SW480 (cell line): ENCODE measurements around the gene AMH.
A peak's percentile ranks its signal among the peaks of the same experiment; 100 is the strongest.

ENCODE experiments used
- DNase-seq: peaks from one replicate; pipeline ENCODE4 v3.0.0-alpha.2; 2016; ENCODE audit warnings: low spot score

Gene AMH

GRCh38 chr19:2235381-2236063 lies 13.6 kb upstream of the AMH start:
- peak; percentile 48 for DNase-seq

GRCh38 chr19:2236064-2236313 lies 13.1 kb upstream of the AMH start:
- DNase-seq: no peak

DNA sequence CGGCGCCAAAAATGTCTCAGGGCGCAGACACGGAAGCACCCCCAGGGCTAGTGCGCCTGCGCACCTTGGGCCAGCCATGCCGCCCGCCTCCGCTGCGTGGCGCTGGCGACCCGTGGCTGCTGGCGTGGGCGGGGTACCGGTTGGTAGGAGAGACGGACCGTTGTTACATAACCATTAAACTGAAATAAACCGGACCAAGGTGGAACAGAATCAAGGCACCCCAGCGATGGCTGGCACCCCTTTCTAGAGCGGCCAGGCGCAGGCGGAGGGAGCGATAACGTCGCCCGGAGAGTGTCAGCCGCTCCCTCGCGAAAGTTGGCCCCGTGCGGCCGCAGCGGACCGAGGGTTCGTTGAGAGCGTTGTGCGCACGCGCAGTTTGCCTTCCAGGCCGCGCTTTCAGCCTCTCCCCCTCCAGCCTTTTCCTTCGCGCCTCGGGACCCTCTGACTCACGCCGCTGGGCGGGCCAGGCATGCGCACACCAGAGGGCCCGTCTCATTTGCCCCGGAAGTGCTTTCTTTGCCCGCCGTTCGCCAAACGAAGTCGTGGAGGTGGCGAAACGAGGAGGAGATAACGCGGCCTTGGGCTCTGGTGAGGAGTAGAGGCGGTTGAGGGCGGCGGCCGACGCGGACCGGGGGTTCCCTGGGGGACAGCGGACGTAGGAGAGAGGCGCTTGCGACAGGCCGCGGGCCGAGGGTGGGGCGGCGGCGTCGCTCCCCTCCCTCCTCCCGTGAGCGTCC lies 12.6 kb upstream of the AMH start, which contains the start of the genes PLEKHJ1 and SF3A2:
Gene PLEKHJ1, minus strand, starts transcription at position 16 of the 737 bp plus-strand sequence. CDS start 81 bp downstream, outside the sequence.
Gene SF3A2, plus strand, starts transcription at position 511 of the 737 bp plus-strand sequence. CDS start 6,595 bp downstream, outside the sequence.
- DNase-seq: peak; percentile 92

GRCh38 chr19:2237051-2237868 lies 11.9 kb upstream of the AMH start:
- DNase-seq: no peak

DNA sequence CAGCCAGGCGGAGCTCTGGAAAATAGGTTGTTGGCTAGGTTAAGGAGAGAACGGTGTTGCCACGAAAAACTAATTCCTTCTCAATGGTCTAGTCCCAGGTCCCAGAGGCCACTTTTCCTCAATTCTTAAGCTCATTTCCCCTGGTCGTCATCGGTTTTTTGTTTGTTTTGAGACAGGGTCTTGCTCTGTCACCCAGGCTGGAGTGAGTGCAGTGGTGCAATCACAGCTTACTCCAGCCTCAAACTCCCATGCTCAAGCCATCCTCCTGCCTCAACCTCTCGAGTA lies 11.3 kb upstream of the AMH start:
- DNase-seq: no peak

- no peak for DNase-seq
Measured at GRCh38 chr19:2239173-2239572, 9.9 kb upstream of the AMH start.

- DNase-seq: no peak
Measured at GRCh38 chr19:2239771-2240770, 9.1 kb upstream of the AMH start.

GRCh38 chr19:2240881-2241760 lies 8.0 kb upstream of the AMH start:
- DNase-seq: no peak

DNA sequence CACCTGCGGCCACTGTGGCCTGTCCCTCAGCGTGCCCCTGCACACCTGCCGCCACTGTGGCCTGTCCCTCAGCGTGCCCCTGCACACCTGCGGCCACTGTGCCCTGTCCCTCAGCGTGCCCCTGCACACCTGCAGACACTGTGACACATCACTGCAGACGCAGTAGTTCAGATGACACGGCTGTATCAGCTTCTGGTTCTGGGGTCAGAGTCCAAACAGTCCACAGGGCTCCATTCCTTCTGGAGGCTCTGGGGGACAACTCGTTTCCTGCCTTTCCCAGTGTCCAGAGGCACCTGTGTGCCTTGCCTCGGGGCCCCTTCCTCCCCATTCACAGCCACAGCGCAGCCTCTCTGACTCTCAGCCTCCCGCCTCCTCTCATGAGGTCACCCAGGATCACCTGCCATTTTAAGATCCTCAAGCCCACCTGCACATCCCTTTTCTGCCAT lies 7.0 kb upstream of the AMH start:
- no peak for DNase-seq

DNA sequence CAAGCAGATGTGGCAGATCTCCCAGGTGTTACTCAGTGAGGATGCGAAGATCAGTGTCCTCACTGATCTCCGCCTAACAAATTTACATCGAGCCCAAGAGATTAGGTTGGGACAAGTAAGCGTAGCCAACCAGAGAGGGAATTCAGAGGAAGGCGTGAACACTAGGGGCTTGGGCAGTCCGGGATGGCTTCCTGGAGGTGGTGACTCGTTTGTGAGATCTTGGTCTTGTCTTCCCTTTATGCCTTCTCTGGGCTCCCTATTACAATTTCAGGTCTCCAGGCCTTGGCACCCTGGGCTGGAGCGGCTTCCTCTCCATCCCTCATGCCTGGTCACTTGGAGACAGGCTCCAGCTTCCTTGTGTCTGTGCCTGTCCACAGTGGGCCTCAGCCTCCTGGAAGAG lies 6.3 kb upstream of the AMH start:
- DNase-seq: no peak

- DNase-seq: no peak
Measured at GRCh38 chr19:2243274-2244124, 5.6 kb upstream of the AMH start.

GRCh38 chr19:2244125-2244411 lies 5.1 kb upstream of the AMH start:
- DNase-seq: no peak

DNA sequence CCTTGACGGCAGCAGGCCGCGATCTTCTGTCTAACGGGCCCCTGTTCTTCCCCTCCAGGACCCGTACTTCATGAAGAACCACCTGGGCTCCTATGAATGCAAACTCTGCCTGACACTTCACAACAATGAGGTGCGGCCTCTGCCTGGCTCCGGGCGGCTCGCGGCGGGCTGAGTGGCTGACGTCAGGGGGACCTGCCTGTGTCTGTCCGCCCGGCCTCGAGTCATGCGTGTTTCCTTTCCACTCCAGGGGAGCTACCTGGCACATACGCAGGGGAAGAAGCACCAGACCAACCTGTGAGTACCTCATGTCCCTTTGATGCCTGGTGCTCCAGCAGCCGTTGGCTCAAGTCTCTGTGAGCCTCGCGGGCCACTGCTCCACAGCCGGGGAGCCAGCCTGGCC lies 4.6 kb upstream of the AMH start:
- no peak for DNase-seq

DNA sequence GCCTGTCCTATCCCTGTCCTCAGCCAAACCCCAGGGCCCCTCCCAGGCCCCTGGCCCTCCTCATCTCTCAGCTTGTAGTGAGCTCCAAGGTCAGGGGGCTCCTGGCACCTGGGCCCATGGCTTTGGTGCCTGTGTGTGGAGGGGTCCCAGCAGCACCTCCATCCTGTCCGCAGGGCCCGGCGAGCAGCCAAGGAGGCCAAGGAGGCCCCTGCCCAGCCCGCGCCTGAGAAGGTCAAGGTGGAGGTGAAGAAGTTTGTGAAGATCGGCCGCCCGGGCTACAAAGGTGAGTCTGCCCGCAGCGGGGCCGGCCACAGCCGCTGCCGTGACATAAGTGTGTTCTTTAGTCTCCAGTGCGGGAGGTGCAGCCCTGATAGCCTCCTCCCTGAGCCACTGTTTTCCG lies 3.9 kb upstream of the AMH start:
- no peak for DNase-seq

- no peak for DNase-seq
Measured at GRCh38 chr19:2246014-2246620, 3.0 kb upstream of the AMH start.

GRCh38 chr19:2246801-2247361 lies 2.2 kb upstream of the AMH start:
- DNase-seq: no peak

- no peak for DNase-seq
Measured at GRCh38 chr19:2247433-2248101, 1.6 kb upstream of the AMH start.

- DNase-seq: no peak
Measured at GRCh38 chr19:2248136-2249009, 750 bp upstream of the AMH start.
